Fibroblast of villous mesenchyme (primary cell): ENCODE results near the gene SLC25A13. TPM values are rescaled to one million over a fixed set of nuclear protein-coding genes. Genes with fewer than 3 reads are reported as not detected.

Experiments
- DNase-seq: peaks from one replicate; pipeline ENCODE4 v3.0.0-alpha.2; 2010; ENCODE audit warnings: low read depth
- H3K4me3 ChIP-seq: 2 replicates; pipeline ENCODE4 v1.5.1; 2011; ENCODE audit warnings: low read depth, mild to moderate bottlenecking, low read length
- total RNA-seq: library from RNA; depleted of rRNA; stranded (reverse); fragments of >200 nt; gene quantifications from 2 replicates; pipeline ENCODE4 v1.2.3, GENCODE V29; 2012
- TF ChIP-seq, protein P1 (sequence below): IDR thresholded peaks from 2 replicates; pipeline ENCODE4 v1.5.1; 2012; ENCODE audit warnings: low read depth, mild to moderate bottlenecking, low read length; ENCODE audit not compliant: insufficient read depth

Gene SLC25A13
- total RNA-seq, 1 donor: 22.5 TPM

DNA sequence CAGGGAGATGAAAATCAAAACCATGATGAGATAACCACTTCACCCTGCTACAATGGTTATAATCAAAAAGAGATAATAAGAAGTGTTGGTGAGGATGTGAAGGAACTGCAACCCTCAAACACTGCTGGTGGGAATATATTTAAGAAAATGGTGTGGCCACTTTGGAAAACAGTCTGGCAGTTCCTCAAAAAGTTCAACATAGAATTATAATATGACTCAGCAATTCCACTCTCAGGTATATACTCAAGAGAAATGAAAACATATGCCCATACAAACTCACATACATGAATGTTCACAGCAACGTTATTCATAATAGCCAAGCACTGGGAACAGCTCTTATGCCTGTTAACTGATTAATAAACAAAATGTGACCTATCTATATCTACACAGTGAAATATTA lies 104.8 kb downstream of the SLC25A13 start:
- no peak for DNase-seq
- TF ChIP-seq, protein P1, sequence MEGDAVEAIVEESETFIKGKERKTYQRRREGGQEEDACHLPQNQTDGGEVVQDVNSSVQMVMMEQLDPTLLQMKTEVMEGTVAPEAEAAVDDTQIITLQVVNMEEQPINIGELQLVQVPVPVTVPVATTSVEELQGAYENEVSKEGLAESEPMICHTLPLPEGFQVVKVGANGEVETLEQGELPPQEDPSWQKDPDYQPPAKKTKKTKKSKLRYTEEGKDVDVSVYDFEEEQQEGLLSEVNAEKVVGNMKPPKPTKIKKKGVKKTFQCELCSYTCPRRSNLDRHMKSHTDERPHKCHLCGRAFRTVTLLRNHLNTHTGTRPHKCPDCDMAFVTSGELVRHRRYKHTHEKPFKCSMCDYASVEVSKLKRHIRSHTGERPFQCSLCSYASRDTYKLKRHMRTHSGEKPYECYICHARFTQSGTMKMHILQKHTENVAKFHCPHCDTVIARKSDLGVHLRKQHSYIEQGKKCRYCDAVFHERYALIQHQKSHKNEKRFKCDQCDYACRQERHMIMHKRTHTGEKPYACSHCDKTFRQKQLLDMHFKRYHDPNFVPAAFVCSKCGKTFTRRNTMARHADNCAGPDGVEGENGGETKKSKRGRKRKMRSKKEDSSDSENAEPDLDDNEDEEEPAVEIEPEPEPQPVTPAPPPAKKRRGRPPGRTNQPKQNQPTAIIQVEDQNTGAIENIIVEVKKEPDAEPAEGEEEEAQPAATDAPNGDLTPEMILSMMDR: no peak
- no peak overlapping the region for H3K4me3 ChIP-seq

DNA sequence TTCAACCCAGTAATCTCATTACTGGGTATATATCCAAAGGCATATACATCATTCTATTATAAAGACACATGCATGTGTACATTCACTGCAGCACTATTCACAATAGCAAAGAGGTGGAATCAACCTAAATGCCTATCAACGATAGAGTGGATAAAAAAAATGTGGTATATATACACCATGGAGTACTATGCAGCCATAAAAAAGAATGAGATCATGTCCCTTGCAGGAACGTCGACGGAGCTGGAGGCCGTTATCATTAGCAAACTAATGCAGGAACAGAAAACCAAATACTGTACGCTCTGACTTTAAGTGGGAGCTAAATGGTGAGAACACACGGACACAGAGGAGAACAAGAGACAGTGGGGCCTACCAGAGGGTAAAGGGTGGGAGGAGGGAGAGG lies 105.5 kb downstream of the SLC25A13 start:
- no peak for DNase-seq
- TF ChIP-seq, protein P1: no peak
- no peak overlapping the region for H3K4me3 ChIP-seq

DNA sequence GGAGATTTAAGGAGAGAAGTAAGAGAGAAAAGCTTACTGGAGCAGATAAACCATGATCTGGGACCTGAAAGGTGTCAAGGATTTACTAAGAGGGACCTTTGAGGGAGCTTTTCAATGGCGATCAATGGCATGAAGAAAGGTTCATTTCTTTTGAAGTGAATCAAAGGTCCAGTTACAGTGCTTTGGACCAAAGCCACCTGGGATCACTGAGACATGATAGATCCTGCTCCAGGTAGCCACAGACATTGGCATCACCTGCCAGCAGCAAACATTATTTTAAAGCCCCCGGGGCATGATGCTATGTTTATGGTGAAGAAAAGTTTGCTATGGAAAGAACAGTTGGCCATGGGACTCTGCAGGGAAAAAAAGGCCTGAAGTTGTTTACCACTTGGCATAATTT lies 109.4 kb downstream of the SLC25A13 start:
- TF ChIP-seq, protein P1: no peak
- H3K4me3 ChIP-seq: no peak overlapping the region
- DNase-seq: no peak

DNA sequence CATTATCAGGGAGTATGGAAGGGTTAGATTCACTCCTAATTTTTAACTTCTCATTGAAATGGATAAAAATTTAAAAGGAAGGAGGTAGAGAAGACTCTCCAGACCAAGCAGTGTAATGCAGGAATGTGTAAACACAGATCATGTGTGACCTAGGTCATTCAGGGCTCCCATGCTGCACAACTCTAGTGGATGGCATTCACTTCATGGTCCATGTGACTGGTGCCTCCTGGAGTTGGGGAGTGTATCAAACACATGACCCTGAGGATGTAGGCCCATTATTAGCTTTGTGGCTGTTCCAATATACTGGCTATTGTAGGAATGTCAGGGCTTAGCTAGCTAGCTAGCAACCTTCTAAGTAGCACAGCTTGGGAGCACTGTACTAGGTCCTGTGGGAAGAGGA lies 109.9 kb downstream of the SLC25A13 start:
- no peak overlapping the region for H3K4me3 ChIP-seq
- TF ChIP-seq, protein P1: no peak
- DNase-seq: no peak

DNA sequence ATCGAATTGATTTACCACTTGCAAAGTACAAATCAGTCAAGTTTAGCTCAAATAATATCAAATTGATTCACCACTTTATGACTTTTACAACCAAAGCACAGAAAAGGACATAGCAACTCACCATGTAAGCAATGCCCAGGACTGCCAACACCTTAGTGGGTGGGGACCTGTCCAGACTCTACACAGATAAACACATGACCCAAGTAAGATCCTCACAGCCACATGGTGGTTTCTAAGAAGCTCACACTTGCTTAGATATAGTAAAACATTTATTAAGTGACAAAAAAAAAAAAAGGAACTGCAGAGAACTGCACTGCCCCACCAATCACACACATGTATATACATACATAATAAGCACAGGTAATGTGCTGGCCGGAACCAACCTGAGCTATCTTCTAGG lies 116.2 kb downstream of the SLC25A13 start:
- TF ChIP-seq, protein P1: no peak
- no peak overlapping the region for H3K4me3 ChIP-seq
- DNase-seq: no peak

DNA sequence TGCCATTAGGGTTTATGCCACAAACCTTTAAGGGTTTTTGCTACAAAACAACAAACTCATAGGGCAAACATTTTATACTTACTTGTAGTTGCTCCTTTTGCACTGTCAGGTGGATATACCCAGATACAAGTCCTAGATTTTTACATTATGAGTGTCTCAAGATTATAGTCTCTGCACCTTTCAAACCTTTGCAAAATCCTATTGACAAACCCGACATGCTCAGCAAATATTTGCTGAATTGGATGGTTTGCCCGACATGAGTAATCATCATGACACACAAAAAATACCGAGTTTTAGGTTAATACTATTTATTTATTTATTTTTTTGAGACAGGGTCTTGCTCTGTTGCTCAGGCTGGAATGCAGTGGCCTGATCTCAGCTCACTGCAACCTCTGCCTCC lies 117.3 kb downstream of the SLC25A13 start:
- no peak overlapping the region for H3K4me3 ChIP-seq
- TF ChIP-seq, protein P1: no peak
- no peak for DNase-seq

DNA sequence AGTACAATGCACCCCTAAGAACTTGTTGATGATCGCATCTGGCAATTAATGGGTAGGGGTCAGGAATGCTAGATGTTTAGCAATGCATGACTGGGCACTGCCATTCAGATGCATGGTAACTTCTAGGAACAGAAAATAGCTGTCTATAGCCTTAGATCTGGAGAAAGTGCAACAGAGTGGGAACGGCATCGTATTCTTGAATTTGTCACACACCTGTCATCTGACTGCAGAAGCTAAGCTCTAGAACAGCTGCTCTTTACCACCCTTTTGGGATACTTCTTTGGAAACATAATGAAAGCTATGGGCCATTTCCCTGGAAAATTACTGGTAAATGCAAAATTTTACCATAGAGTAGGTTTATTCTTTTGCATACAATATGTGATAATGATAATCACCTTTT lies 118.1 kb downstream of the SLC25A13 start:
- DNase-seq: no peak

More for the DNA sequence above, 118.1 kb downstream of the SLC25A13 start:
- no peak overlapping the region for H3K4me3 ChIP-seq
- TF ChIP-seq, protein P1: no peak
